Measurements from ENCODE around the gene BCORL1. TPM values are rescaled to one million over a fixed set of nuclear protein-coding genes. Genes with fewer than 3 reads are reported as not detected.
A peak's percentile ranks its signal among the peaks of the same experiment; 100 is the strongest.

Gene BCORL1
- total and polyA plus RNA-seq, 2 donors (not counting 1 experiment from before 2014, with no cell fraction given) = 1.1 to 2.8 TPM

GRCh38 chrX:130081421-130082045 lies 99.1 kb downstream of the BCORL1 start:
- no peaks in the 10 kb centered on the region for H3K27me3 ChIP-seq (ENCODE audit: control insufficient read depth, insufficient read depth, low read length)
- H3K9me3 ChIP-seq (ENCODE audit: control insufficient read depth, insufficient read depth, low read depth, low read length) = no peaks in the 10 kb centered on the region
- TF ChIP-seq EZH2 (IDR thresholded peaks at IDR 0.05; ENCODE audit: low read length, missing control alignments) = no peak
- no peak for TF ChIP-seq CTCF (conservative IDR thresholded peaks at IDR 0.05 in 1 of 2, IDR thresholded peaks at IDR 0.05 in 1 of 2; ENCODE audit: low read depth in 1 of 2, low read length in 2 of 2)
- H3K4me3 ChIP-seq (replicated peaks in 1 of 4; ENCODE audit: control extremely low read depth in 1 of 4, insufficient read depth in 1 of 4, low read depth in 3 of 4, low read length in 4 of 4) = no peak overlapping the region
- no peaks in the 10 kb centered on the region for H4K20me1 ChIP-seq (ENCODE audit: control insufficient read depth, extremely low read depth, insufficient read depth, low read length)
- peaks cover 2% of the 10 kb centered on the region for H3K36me3 ChIP-seq (ENCODE audit: control insufficient read depth, insufficient read depth, low read length)
- H2AFZ ChIP-seq (ENCODE audit: low read length) = no peak overlapping the region
- no peak overlapping the region for H3K4me2 ChIP-seq (ENCODE audit: extremely low read depth, insufficient read depth, low read length)
- H3K9ac ChIP-seq (ENCODE audit: insufficient read depth, low read length) = no peak overlapping the region
- H3K27ac ChIP-seq (ENCODE audit: insufficient read depth, low read length) = peak overlapping the region; percentile 51
- H3K4me1 ChIP-seq (ENCODE audit: control insufficient read depth, extremely low read depth, insufficient read depth, low read length) = peaks cover 7% of the 10 kb centered on the region
- no peaks in the 10 kb centered on the region for H3K79me2 ChIP-seq (ENCODE audit: control insufficient read depth, insufficient read depth, low read length)
- DNase-seq (ENCODE audit: low read depth in 2 of 2) = no peak

GRCh38 chrX:130082244-130083106 lies 100.0 kb downstream of the BCORL1 start:
- no peak for DNase-seq (ENCODE audit: low read depth in 2 of 2)
- Histone ChIP-seq H3K4me3 (replicated peaks in 1 of 4; ENCODE audit: control extremely low read depth in 1 of 4, insufficient read depth in 1 of 4, low read depth in 3 of 4, low read length in 4 of 4) (no peak overlapping the region), H3K27me3 (ENCODE audit: control insufficient read depth, insufficient read depth, low read length) (no peaks in the 10 kb centered on the region), H3K4me2 (ENCODE audit: extremely low read depth, insufficient read depth, low read length) (peak overlapping the region; percentile 25), H3K9me3 (ENCODE audit: control insufficient read depth, insufficient read depth, low read depth, low read length) (no peaks in the 10 kb centered on the region), H4K20me1 (ENCODE audit: control insufficient read depth, extremely low read depth, insufficient read depth, low read length) (no peaks in the 10 kb centered on the region), H3K9ac (ENCODE audit: insufficient read depth, low read length) (peak overlapping the region; percentile 23), H2AFZ (ENCODE audit: low read length) (no peak overlapping the region), H3K27ac (ENCODE audit: insufficient read depth, low read length) (peak overlapping the region; percentile 51), H3K36me3 (ENCODE audit: control insufficient read depth, insufficient read depth, low read length) (peaks cover 2% of the 10 kb centered on the region), H3K79me2 (ENCODE audit: control insufficient read depth, insufficient read depth, low read length) (no peaks in the 10 kb centered on the region), H3K4me1 (ENCODE audit: control insufficient read depth, extremely low read depth, insufficient read depth, low read length) (peaks cover 7% of the 10 kb centered on the region)
- TF ChIP-seq CTCF (conservative IDR thresholded peaks at IDR 0.05 in 1 of 2, IDR thresholded peaks at IDR 0.05 in 1 of 2; ENCODE audit: low read depth in 1 of 2, low read length in 2 of 2) (no peak), EZH2 (IDR thresholded peaks at IDR 0.05; ENCODE audit: low read length, missing control alignments) (no peak)

- Histone ChIP-seq H3K9me3 (ENCODE audit: control insufficient read depth, insufficient read depth, low read depth, low read length) (no peaks in the 10 kb centered on the region), H3K4me3 (replicated peaks in 1 of 4; ENCODE audit: control extremely low read depth in 1 of 4, insufficient read depth in 1 of 4, low read depth in 3 of 4, low read length in 4 of 4) (no peak overlapping the region), H3K27me3 (ENCODE audit: control insufficient read depth, insufficient read depth, low read length) (no peaks in the 10 kb centered on the region), H3K4me2 (ENCODE audit: extremely low read depth, insufficient read depth, low read length) (no peak overlapping the region), H3K36me3 (ENCODE audit: control insufficient read depth, insufficient read depth, low read length) (peaks cover 2% of the 10 kb centered on the region), H4K20me1 (ENCODE audit: control insufficient read depth, extremely low read depth, insufficient read depth, low read length) (no peaks in the 10 kb centered on the region), H3K9ac (ENCODE audit: insufficient read depth, low read length) (no peak overlapping the region), H2AFZ (ENCODE audit: low read length) (no peak overlapping the region), H3K79me2 (ENCODE audit: control insufficient read depth, insufficient read depth, low read length) (no peaks in the 10 kb centered on the region), H3K27ac (ENCODE audit: insufficient read depth, low read length) (no peak overlapping the region), H3K4me1 (ENCODE audit: control insufficient read depth, extremely low read depth, insufficient read depth, low read length) (peaks cover 7% of the 10 kb centered on the region)
- TF ChIP-seq EZH2 (IDR thresholded peaks at IDR 0.05; ENCODE audit: low read length, missing control alignments) (no peak), CTCF (conservative IDR thresholded peaks at IDR 0.05 in 1 of 2, IDR thresholded peaks at IDR 0.05 in 1 of 2; ENCODE audit: low read depth in 1 of 2, low read length in 2 of 2) (no peak)
- DNase-seq (ENCODE audit: low read depth in 2 of 2) = no peak
Observed at GRCh38 chrX:130083107-130083490, 100.7 kb downstream of the BCORL1 start.

All from fibroblast of lung (primary cell).